Activated CD4-positive, alpha-beta T cell treated with anti-CD3 and anti-CD28 coated beads, Interleukin-2, amount 10 ng/mL, durations not matched to agents 24 days and 14 days (primary cell): Measurements from ENCODE around the gene MRTFB. TPM values are rescaled to one million over a fixed set of nuclear protein-coding genes. Genes with fewer than 3 reads are reported as not detected.
"Not testable (repeated sequence)": the region's sequence is repeated elsewhere in the genome, so short reads cannot be mapped to it uniquely, and the experiment has no call there.

Experiments used
- DNase-seq: peaks from one replicate; pipeline ENCODE4 v3.0.0; 2022
- H3K27ac Mint-ChIP-seq: one replicate; pipeline ENCODE4 v1.8.0; 2022; ENCODE audit warnings: mild to moderate bottlenecking, mixed read lengths
- H3K27me3 Mint-ChIP-seq: one replicate; pipeline ENCODE4 v1.8.0; 2022; ENCODE audit warnings: mixed read lengths
- H3K36me3 Mint-ChIP-seq: one replicate; pipeline ENCODE4 v1.8.0; 2022; ENCODE audit warnings: low read depth, mild to moderate bottlenecking, mixed read lengths
- H3K4me1 Mint-ChIP-seq: one replicate; pipeline ENCODE4 v1.8.0; 2021; ENCODE audit warnings: mixed read lengths
- H3K4me3 Mint-ChIP-seq: one replicate; pipeline ENCODE4 v1.8.0; 2022; ENCODE audit warnings: mild to moderate bottlenecking, moderate library complexity, mixed read lengths
- H3K9me3 Mint-ChIP-seq: one replicate; pipeline ENCODE4 v1.8.0; 2021; ENCODE audit warnings: mixed read lengths
- intact Hi-C: fragments of 100-400 bp; cut with micrococcal nuclease; formaldehyde crosslinking; loops from one replicate; pipeline ENCODE4 v1.15.1; 2023
- total RNA-seq: library from RNA; stranded (reverse); gene quantifications from 2 replicates; pipeline ENCODE4 v1.2.3, GENCODE V29; 2022

Gene MRTFB
- total RNA-seq, 1 donor from 2014 or later: 15.0 TPM

- Mint-ChIP-seq H3K36me3 (no peaks in the 10 kb centered on the region), H3K4me1 (no peaks in the 10 kb centered on the region), H3K27me3 (no peaks in the 10 kb centered on the region), H3K27ac (no peak overlapping the region), H3K4me3 (no peak overlapping the region), H3K9me3 (peaks cover 4% of the 10 kb centered on the region)
- intact Hi-C loops: no loop called here
- DNase-seq: no peak
Observed at GRCh38 chr16:14121872-14122271, 50.8 kb downstream of the MRTFB start.

- intact Hi-C loops, DNase-seq, H3K4me3 Mint-ChIP-seq, H3K27me3 Mint-ChIP-seq, H3K9me3 Mint-ChIP-seq, H3K36me3 Mint-ChIP-seq, H3K4me1 Mint-ChIP-seq, H3K27ac Mint-ChIP-seq: not testable (repeated sequence)
Observed at GRCh38 chr16:14122430-14122829, 51.3 kb downstream of the MRTFB start.

- Mint-ChIP-seq H3K4me3 (no peak overlapping the region), H3K9me3 (no peaks in the 10 kb centered on the region), H3K4me1 (no peaks in the 10 kb centered on the region), H3K27me3 (no peaks in the 10 kb centered on the region), H3K36me3 (no peaks in the 10 kb centered on the region), H3K27ac (no peak overlapping the region)
- intact Hi-C loops: no loop called here
- DNase-seq: no peak
Observed at GRCh38 chr16:14125000-14125681, 54.0 kb downstream of the MRTFB start.

- intact Hi-C loops: no loop called here
- Mint-ChIP-seq H3K4me3 (no peak overlapping the region), H3K27me3 (no peaks in the 10 kb centered on the region), H3K9me3 (no peaks in the 10 kb centered on the region), H3K27ac (no peak overlapping the region), H3K4me1 (no peaks in the 10 kb centered on the region), H3K36me3 (no peaks in the 10 kb centered on the region)
- no peak for DNase-seq
Observed at GRCh38 chr16:14125708-14126107, 54.6 kb downstream of the MRTFB start.

GRCh38 chr16:14128097-14128496, 57.0 kb downstream of the MRTFB start:
- Mint-ChIP-seq H3K4me3 (no peak overlapping the region), H3K27ac (no peak overlapping the region), H3K36me3 (no peaks in the 10 kb centered on the region), H3K4me1 (no peaks in the 10 kb centered on the region), H3K27me3 (no peaks in the 10 kb centered on the region), H3K9me3 (no peaks in the 10 kb centered on the region)
- DNase-seq: no peak
- intact Hi-C loops: no loop called here

- no peak overlapping the region for H3K4me3 Mint-ChIP-seq
- no peaks in the 10 kb centered on the region for H3K36me3 Mint-ChIP-seq
- H3K27me3 Mint-ChIP-seq: no peaks in the 10 kb centered on the region
- H3K4me1 Mint-ChIP-seq: no peaks in the 10 kb centered on the region
- intact Hi-C loops: no loop called here
- no peak overlapping the region for H3K27ac Mint-ChIP-seq
- no peaks in the 10 kb centered on the region for H3K9me3 Mint-ChIP-seq
- DNase-seq: no peak
Observed at GRCh38 chr16:14129502-14129901, 58.4 kb downstream of the MRTFB start.

GRCh38 chr16:14131774-14132695, 60.9 kb downstream of the MRTFB start:
- DNase-seq: no peak
- Mint-ChIP-seq H3K4me3 (no peak overlapping the region), H3K27ac (no peak overlapping the region), H3K27me3 (no peaks in the 10 kb centered on the region), H3K36me3 (no peaks in the 10 kb centered on the region), H3K9me3 (no peaks in the 10 kb centered on the region), H3K4me1 (no peaks in the 10 kb centered on the region)
- intact Hi-C loops: no loop called here

- Mint-ChIP-seq H3K36me3 (no peaks in the 10 kb centered on the region), H3K4me3 (no peak overlapping the region), H3K4me1 (no peaks in the 10 kb centered on the region), H3K27ac (no peak overlapping the region), H3K27me3 (no peaks in the 10 kb centered on the region), H3K9me3 (no peaks in the 10 kb centered on the region)
- intact Hi-C loops: no loop called here
- DNase-seq: no peak
Observed at GRCh38 chr16:14132696-14133048, 61.6 kb downstream of the MRTFB start.

GRCh38 chr16:14133907-14134306, 62.8 kb downstream of the MRTFB start:
- no peak overlapping the region for H3K27ac Mint-ChIP-seq
- DNase-seq: no peak
- no peaks in the 10 kb centered on the region for H3K27me3 Mint-ChIP-seq
- no peaks in the 10 kb centered on the region for H3K36me3 Mint-ChIP-seq
- H3K4me1 Mint-ChIP-seq: no peaks in the 10 kb centered on the region
- no peak overlapping the region for H3K4me3 Mint-ChIP-seq
- intact Hi-C loops: no loop called here
- no peaks in the 10 kb centered on the region for H3K9me3 Mint-ChIP-seq

GRCh38 chr16:14135704-14136103, 64.6 kb downstream of the MRTFB start:
- Mint-ChIP-seq H3K36me3 (peaks cover 4% of the 10 kb centered on the region), H3K9me3 (no peaks in the 10 kb centered on the region), H3K27me3 (no peaks in the 10 kb centered on the region), H3K4me1 (no peaks in the 10 kb centered on the region), H3K27ac (no peak overlapping the region), H3K4me3 (no peak overlapping the region)
- no peak for DNase-seq
- intact Hi-C loops: loop anchor here (5.0 kb wide), 1 partner anchor 52 kb away; no protein-coding TSS in a partner anchor

GRCh38 chr16:14139872-14140271, 68.8 kb downstream of the MRTFB start:
- intact Hi-C loops: loop anchor here (5.0 kb wide), 1 partner anchor 47 kb away; no protein-coding TSS in a partner anchor
- DNase-seq: no peak
- Mint-ChIP-seq H3K4me1 (no peaks in the 10 kb centered on the region), H3K9me3 (no peaks in the 10 kb centered on the region), H3K27ac (no peak overlapping the region), H3K36me3 (peaks cover 4% of the 10 kb centered on the region), H3K27me3 (no peaks in the 10 kb centered on the region), H3K4me3 (no peak overlapping the region)

GRCh38 chr16:14140923-14141322, 69.8 kb downstream of the MRTFB start:
- Mint-ChIP-seq H3K9me3 (no peaks in the 10 kb centered on the region), H3K27me3 (no peaks in the 10 kb centered on the region), H3K4me3 (no peak overlapping the region), H3K27ac (no peak overlapping the region), H3K36me3 (peaks cover 4% of the 10 kb centered on the region), H3K4me1 (no peaks in the 10 kb centered on the region)
- intact Hi-C loops: no loop called here
- DNase-seq: no peak

GRCh38 chr16:14146445-14146844, 75.3 kb downstream of the MRTFB start:
- Mint-ChIP-seq H3K9me3 (no peaks in the 10 kb centered on the region), H3K4me1 (no peaks in the 10 kb centered on the region), H3K4me3 (no peak overlapping the region), H3K27me3 (no peaks in the 10 kb centered on the region), H3K27ac (no peak overlapping the region), H3K36me3 (no peaks in the 10 kb centered on the region)
- no peak for DNase-seq
- intact Hi-C loops: no loop called here

GRCh38 chr16:14148016-14148415, 76.9 kb downstream of the MRTFB start:
- Mint-ChIP-seq H3K4me3 (no peak overlapping the region), H3K27me3 (no peaks in the 10 kb centered on the region), H3K36me3 (no peaks in the 10 kb centered on the region), H3K27ac (no peak overlapping the region), H3K9me3 (no peaks in the 10 kb centered on the region), H3K4me1 (no peaks in the 10 kb centered on the region)
- intact Hi-C loops: no loop called here
- DNase-seq: no peak
